Liver (tissue), 9 donors: ENCODE data around the gene SHOX. TPM values are rescaled to one million over a fixed set of nuclear protein-coding genes. Genes with fewer than 3 reads are reported as not detected.

ENCODE experiments used
- DNase-seq: peaks from one replicate; pipeline ENCODE4 v3.0.0-alpha.2; 2017; ENCODE audit warnings: low spot score
- H3K27ac ChIP-seq, 2 donors: one replicate each; pipeline ENCODE4 v1.7.0; 2013; ENCODE audit warnings: inconsistent platforms in 2 of 2, low read length in 2 of 2, control low read depth in 1 of 2, low read depth in 1 of 2, mild to moderate bottlenecking in 1 of 2
- H3K27me3 ChIP-seq, 4 donors: one replicate each; pipeline versions ENCODE4 v1.6.1 to v1.7.0; 2013; ENCODE audit warnings: low read length in 3 of 4, inconsistent platforms in 1 of 4, mild to moderate bottlenecking in 1 of 4, moderate library complexity in 1 of 4; ENCODE audit not compliant: control insufficient read depth in 4 of 4, insufficient read depth in 4 of 4
- H3K36me3 ChIP-seq, 4 donors: one replicate each; pipeline versions ENCODE4 v1.6.1 to v1.7.0; 2013; ENCODE audit warnings: low read length in 3 of 4, mild to moderate bottlenecking in 3 of 4, low read depth in 1 of 4, moderate library complexity in 1 of 4; ENCODE audit not compliant: control insufficient read depth in 4 of 4, insufficient read depth in 3 of 4
- H3K4me1 ChIP-seq, 4 donors: one replicate each; pipeline versions ENCODE4 v1.6.1 to v1.7.0; 2013; ENCODE audit warnings: low read length in 3 of 4, mild to moderate bottlenecking in 3 of 4, moderate library complexity in 1 of 4; ENCODE audit not compliant: control insufficient read depth in 4 of 4, insufficient read depth in 4 of 4
- H3K4me3 ChIP-seq, 3 donors: one replicate each; pipeline versions ENCODE4 v1.6.1 to v1.7.0; 2013; ENCODE audit warnings: low read length in 3 of 3, control low read depth in 1 of 3, low read depth in 1 of 3, mild to moderate bottlenecking in 1 of 3
- H3K9ac ChIP-seq, 2 donors: one replicate each; pipeline ENCODE4 v1.7.0; 2013; ENCODE audit warnings: low read length in 2 of 2, mild to moderate bottlenecking in 2 of 2, moderate library complexity in 2 of 2, control low read depth in 1 of 2, low read depth in 1 of 2
- H3K9me3 ChIP-seq, 4 donors: one replicate each; pipeline versions ENCODE4 v1.6.1 to v1.7.0; 2013; ENCODE audit warnings: low read length in 3 of 4; ENCODE audit not compliant: control insufficient read depth in 4 of 4
- ATF3 ChIP-seq: IDR thresholded peaks from 2 replicates; pipeline ENCODE4 v1.6.1; 2016; ENCODE audit warnings: antibody characterized with exemption
- CTCF ChIP-seq: fragments of 150-350 bp; IDR thresholded peaks from 2 replicates; pipeline ENCODE4 v1.5.1; 2017; ENCODE audit warnings: improper control_type of control experiment, low read depth, low read length; ENCODE audit not compliant: missing input control
- EGR1 ChIP-seq, 2 donors: IDR thresholded peaks; 2 replicates each; pipeline ENCODE4 v1.6.1; 2016 to 2018; ENCODE audit warnings: antibody characterized with exemption in 2 of 2, low read depth in 2 of 2
- GABPA ChIP-seq, 2 donors: IDR thresholded peaks in 1 of 2; conservative IDR thresholded peaks in 1 of 2; 2 replicates each; pipeline ENCODE4 v1.6.1; 2016; ENCODE audit warnings: antibody characterized with exemption in 2 of 2, mild to moderate bottlenecking in 1 of 2, moderate library complexity in 1 of 2
- HNF4A ChIP-seq, 2 donors: conservative IDR thresholded peaks; 2 replicates each; pipeline ENCODE4 v1.6.1; 2016; ENCODE audit warnings: antibody characterized with exemption in 2 of 2, mild to moderate bottlenecking in 2 of 2
- JUND ChIP-seq, 2 donors: IDR thresholded peaks; 2 replicates each; pipeline ENCODE4 v1.6.1; 2016; ENCODE audit warnings: antibody characterized with exemption in 2 of 2
- REST ChIP-seq: IDR thresholded peaks from 2 replicates; pipeline ENCODE4 v1.6.1; 2016; ENCODE audit warnings: antibody characterized with exemption, mild to moderate bottlenecking
- TAF1 ChIP-seq: conservative IDR thresholded peaks from 2 replicates; pipeline ENCODE4 v1.6.1; 2016; ENCODE audit warnings: antibody characterized with exemption, mild to moderate bottlenecking
- YY1 ChIP-seq: IDR thresholded peaks from 2 replicates; pipeline ENCODE4 v1.6.1; 2016; ENCODE audit warnings: antibody characterized with exemption, mild to moderate bottlenecking
- WGBS: extraction: QIAGEN DNeasy Blood & Tissue Kit; methylation state at CpG from one replicate; pipeline ENCODE4 v1.1.7; 2013; 5-methylcytosine and 5-hydroxymethylcytosine counted together
- polyA plus RNA-seq, 2 donors: library from polyadenylated mRNA; stranded (reverse) in 1 of 2; unstranded in 1 of 2; fragments of 200-250 nt in 1 of 2; fragments of >200 nt in 1 of 2; fragmentation: Nextera tagmentation in 1 of 2; extraction: Ambion mirVana in 1 of 2; gene quantifications; one replicate each; pipeline versions ENCODE4 v1.2.1 to v1.2.3, GENCODE V29; 2013 to 2015
- total RNA-seq, 2 donors: library from RNA; depleted of rRNA; stranded (reverse); fragments of >200 nt; gene quantifications; one replicate each; pipeline ENCODE4 v1.2.3, GENCODE V29; 2014
- TF ChIP-seq, protein P1 (sequence below): IDR thresholded peaks from 2 replicates; pipeline ENCODE4 v1.6.1; 2016; ENCODE audit warnings: antibody characterized with exemption
- donor health status: healthy.
- donor health status: healthy.
- donor health status: healthy.
- donor health status: healthy.
- donor health status: healthy.

The SHOX gene
- total and polyA plus RNA-seq, 4 donors = not detected

DNA sequence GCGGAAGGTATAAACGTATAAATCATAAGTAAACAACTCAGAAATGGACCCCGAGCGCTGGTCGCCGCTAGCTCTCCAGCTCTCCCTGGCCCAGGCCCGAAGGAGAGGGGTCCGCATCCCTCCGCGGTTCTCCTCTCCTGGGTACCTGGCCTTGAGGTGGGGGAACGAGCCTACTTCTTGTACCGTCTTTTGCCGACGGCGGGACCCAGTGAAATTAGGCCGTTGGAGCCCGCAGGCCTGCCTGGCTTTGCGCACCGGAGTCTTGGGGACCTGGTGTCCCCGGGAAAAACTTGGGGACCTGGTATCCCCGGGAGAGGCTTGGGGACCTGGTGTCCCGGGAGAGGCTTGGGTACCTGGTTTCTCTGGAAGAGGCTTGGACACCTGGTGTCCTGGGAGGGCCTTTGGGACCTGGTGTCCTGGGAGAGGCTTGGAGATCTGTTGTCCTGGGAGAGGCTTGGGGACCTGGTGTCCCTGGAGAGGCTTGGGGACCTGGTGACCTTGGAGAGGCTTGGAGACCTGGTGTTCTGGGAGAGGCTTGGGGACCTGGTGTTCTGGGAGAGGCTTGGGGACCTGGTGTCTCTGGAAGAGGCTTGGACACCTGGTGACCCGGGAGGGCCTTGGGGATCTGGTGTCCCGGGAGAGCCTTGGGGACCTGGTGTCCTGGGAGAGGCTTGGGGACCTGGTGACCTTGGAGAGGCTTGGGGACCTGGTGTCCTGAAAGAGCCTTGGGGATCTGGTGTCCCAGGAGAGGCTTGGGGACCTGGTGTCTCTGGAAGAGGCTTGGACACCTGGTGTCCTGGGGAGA, 12.0 kb downstream of the SHOX start:
- Histone ChIP-seq H3K4me1 (peaks cover 0 to 4% (median 0%) of the 10 kb centered on the region in 4 donors), H3K4me3 (no peak overlapping the region), H3K27me3 (peaks cover 0 to 36% (median 7%) of the 10 kb centered on the region in 4 donors), H3K27ac (no peak overlapping the region), H3K36me3 (no peaks in the 10 kb centered on the region), H3K9ac (no peak overlapping the region), H3K9me3 (no peaks in the 10 kb centered on the region)
- TF ChIP-seq GABPA (IDR thresholded peaks at IDR 0.05 in 1 of 2, conservative IDR thresholded peaks at IDR 0.05 in 1 of 2) (no peak), REST (no peak), CTCF (no peak), EGR1 (IDR thresholded peaks at IDR 0.05; ENCODE audit: low read depth in 2 of 2) (no peak)
- TF ChIP-seq, protein P1, sequence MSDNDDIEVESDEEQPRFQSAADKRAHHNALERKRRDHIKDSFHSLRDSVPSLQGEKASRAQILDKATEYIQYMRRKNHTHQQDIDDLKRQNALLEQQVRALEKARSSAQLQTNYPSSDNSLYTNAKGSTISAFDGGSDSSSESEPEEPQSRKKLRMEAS = no peak
- 12% methylated on average over 24 of the region's 24 CpGs for WGBS
- no peak for DNase-seq

- TF ChIP-seq GABPA (IDR thresholded peaks at IDR 0.05 in 1 of 2, conservative IDR thresholded peaks at IDR 0.05 in 1 of 2) (no peak), YY1 (no peak), EGR1 (IDR thresholded peaks at IDR 0.05; ENCODE audit: low read depth in 2 of 2) (no peak), TAF1 (no peak), JUND (IDR thresholded peaks at IDR 0.05) (no peak), ATF3 (no peak), HNF4A (conservative IDR thresholded peaks at IDR 0.05) (no peak)
- no peak for DNase-seq
- Histone ChIP-seq H3K4me1 (no peaks in the 10 kb centered on the region), H3K27ac (no peak overlapping the region), H3K9ac (no peak overlapping the region), H3K4me3 (no peak overlapping the region), H3K27me3 (peaks cover 0 to 33% (median 7%) of the 10 kb centered on the region in 4 donors), H3K9me3 (no peaks in the 10 kb centered on the region), H3K36me3 (no peaks in the 10 kb centered on the region)
- 51% methylated on average over 7 of the region's 7 CpGs for WGBS
These were observed 12.6 kb downstream of the SHOX start for GRCh38 chrX:643241-643595.
